Right lobe of liver (tissue), 4 donors: ENCODE results near the gene DHX34.

Source experiments
- CTCF ChIP-seq, 4 donors: fragments of 200-600 bp in 3 of 4; fragments of 450-650 bp in 1 of 4; IDR thresholded peaks; one replicate each; pipeline versions ENCODE4 v1.5.1 to v1.8.0; 2016 to 2022; ENCODE audit warnings: antibody characterized with exemption in 4 of 4, mild to moderate bottlenecking in 2 of 4
- POLR2A ChIP-seq: fragments of 450-650 bp; IDR thresholded peaks from one replicate; pipeline ENCODE4 v1.6.1; 2017; ENCODE audit warnings: antibody characterized with exemption, mild to moderate bottlenecking
- donor health status: DM: no; HTN: no; CAD: no.
- donor health status: DM: no; HTN: no; CAD: no.
- donor health status: DM: no; HTN: yes; CAD: no.

- TF ChIP-seq CTCF (IDR thresholded peaks at IDR 0.05) (no peak), POLR2A (no peak)
Observed at GRCh38 chr19:47415953-47416642, 67.0 kb downstream of the DHX34 start.
